Osteoblast (primary cell): ENCODE measurements around the gene ZNF207. TPM values are rescaled to one million over a fixed set of nuclear protein-coding genes. Genes with fewer than 3 reads are reported as not detected.

Experiments used
- DNase-seq: peaks from one replicate; pipeline ENCODE4 v3.0.0; 2011; ENCODE audit warnings: low spot score, mixed read lengths; ENCODE audit not compliant: insufficient read length; ENCODE audit errors: missing footprints
- H2AFZ ChIP-seq: 2 replicates; pipeline ENCODE4 v1.6.0; 2011; ENCODE audit warnings: mild to moderate bottlenecking, low read length
- H3K27ac ChIP-seq: 2 replicates; pipeline ENCODE4 v1.5.1; 2011; ENCODE audit warnings: mild to moderate bottlenecking, low read depth, low read length, moderate library complexity
- H3K27me3 ChIP-seq: 2 replicates; pipeline ENCODE4 v1.6.0; 2012; ENCODE audit warnings: mild to moderate bottlenecking, control low read depth, inconsistent platforms, low read length, moderate library complexity; ENCODE audit not compliant: insufficient read depth
- H3K36me3 ChIP-seq: 2 replicates; pipeline ENCODE4 v1.5.1; 2011; ENCODE audit warnings: mild to moderate bottlenecking, low read length, control low read depth, moderate library complexity; ENCODE audit not compliant: insufficient read depth
- H3K4me1 ChIP-seq: 2 replicates; pipeline ENCODE4 v1.5.1; 2011; ENCODE audit warnings: mild to moderate bottlenecking, low read length, control low read depth, moderate library complexity; ENCODE audit not compliant: insufficient read depth
- H3K4me2 ChIP-seq: 2 replicates; pipeline ENCODE4 v1.6.0; 2011; ENCODE audit warnings: mild to moderate bottlenecking, low read length; ENCODE audit not compliant: insufficient read depth
- H3K4me3 ChIP-seq: fragments of 200-600 bp; sonication (generic); 3 replicates; pipeline ENCODE4 v1.5.1; 2012; ENCODE audit warnings: mild to moderate bottlenecking, low read length, inconsistent platforms; ENCODE audit not compliant: insufficient read depth
- H3K79me2 ChIP-seq: 2 replicates; pipeline ENCODE4 v1.6.0; 2012; ENCODE audit warnings: mild to moderate bottlenecking, low read length, control low read depth, inconsistent platforms; ENCODE audit not compliant: insufficient read depth
- H3K9me3 ChIP-seq: 2 replicates; pipeline ENCODE4 v1.5.1; 2011; ENCODE audit warnings: low read depth, low read length, control low read depth
- H4K20me1 ChIP-seq: 2 replicates; pipeline ENCODE4 v1.6.0; 2012; ENCODE audit warnings: mild to moderate bottlenecking, low read length, control low read depth; ENCODE audit not compliant: insufficient read depth
- total RNA-seq: library from RNA; depleted of rRNA; stranded (reverse); fragments of >200 nt; gene quantifications from 2 replicates; pipeline ENCODE4 v1.2.3, GENCODE V29; 2012
- TF ChIP-seq, protein P1 (sequence below): IDR thresholded peaks from 2 replicates; pipeline ENCODE4 v1.5.1; 2011; ENCODE audit warnings: mild to moderate bottlenecking, low read depth, low read length, moderate library complexity; ENCODE audit errors: extremely low read depth

The ZNF207 gene
- 131 and 144 TPM in 2 replicates for total RNA-seq

DNA sequence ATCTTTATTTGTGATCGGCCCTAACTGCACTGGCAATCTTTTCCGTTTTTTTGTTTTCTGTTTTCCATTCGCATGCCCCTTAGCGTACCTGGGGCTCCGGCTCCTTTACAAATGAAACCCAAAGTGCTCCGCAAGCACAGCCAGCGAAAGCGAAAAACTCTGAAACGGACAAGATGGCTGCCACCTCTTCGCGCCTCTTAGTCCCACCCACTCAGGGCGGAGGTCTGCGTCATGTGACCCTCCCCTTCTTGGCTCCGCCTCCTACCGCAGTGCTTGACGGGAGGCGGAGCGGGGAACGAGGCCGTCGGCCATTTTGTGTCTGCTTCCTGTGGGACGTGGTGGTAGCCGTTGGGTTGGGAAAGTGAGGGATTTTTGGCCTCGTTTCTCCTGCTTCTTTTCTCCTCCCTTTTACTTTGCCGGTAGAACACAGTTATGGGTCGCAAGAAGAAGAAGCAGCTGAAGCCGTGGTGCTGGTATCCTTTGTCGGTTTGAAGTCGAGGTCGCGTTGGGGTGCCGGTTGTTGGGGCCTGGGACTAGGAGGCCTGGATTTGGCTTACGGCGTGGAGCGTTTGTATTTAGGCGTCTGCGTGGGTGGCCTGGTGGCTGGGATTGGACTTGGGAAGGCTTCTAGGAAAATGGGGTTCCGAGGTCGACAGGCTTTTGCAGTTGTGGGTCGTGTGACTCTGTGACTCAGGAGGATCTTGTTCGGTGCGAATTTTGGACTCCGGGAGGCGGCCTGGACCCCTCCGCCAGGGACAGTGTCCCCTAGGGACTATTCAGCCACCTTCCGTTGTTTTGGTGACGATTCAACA is at the start of gene ZNF207:
Gene ZNF207, plus strand, starts transcription at position 304 of the 812 bp plus-strand sequence. Its CDS starts 129 bp downstream, at position 433.
- no peaks in the 10 kb centered on the region for H3K27me3 ChIP-seq
- DNase-seq = peak; percentile 95
- peaks cover 60% of the 10 kb centered on the region for H3K79me2 ChIP-seq
- H3K4me3 ChIP-seq = peak within 1 kb of the TSS; percentile 100
- peak within 1 kb of the TSS; percentile 96 for H3K4me2 ChIP-seq
- peak within 1 kb of the TSS; percentile 97 for H2AFZ ChIP-seq
- TF ChIP-seq, protein P1, sequence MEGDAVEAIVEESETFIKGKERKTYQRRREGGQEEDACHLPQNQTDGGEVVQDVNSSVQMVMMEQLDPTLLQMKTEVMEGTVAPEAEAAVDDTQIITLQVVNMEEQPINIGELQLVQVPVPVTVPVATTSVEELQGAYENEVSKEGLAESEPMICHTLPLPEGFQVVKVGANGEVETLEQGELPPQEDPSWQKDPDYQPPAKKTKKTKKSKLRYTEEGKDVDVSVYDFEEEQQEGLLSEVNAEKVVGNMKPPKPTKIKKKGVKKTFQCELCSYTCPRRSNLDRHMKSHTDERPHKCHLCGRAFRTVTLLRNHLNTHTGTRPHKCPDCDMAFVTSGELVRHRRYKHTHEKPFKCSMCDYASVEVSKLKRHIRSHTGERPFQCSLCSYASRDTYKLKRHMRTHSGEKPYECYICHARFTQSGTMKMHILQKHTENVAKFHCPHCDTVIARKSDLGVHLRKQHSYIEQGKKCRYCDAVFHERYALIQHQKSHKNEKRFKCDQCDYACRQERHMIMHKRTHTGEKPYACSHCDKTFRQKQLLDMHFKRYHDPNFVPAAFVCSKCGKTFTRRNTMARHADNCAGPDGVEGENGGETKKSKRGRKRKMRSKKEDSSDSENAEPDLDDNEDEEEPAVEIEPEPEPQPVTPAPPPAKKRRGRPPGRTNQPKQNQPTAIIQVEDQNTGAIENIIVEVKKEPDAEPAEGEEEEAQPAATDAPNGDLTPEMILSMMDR = no peak
- H3K36me3 ChIP-seq = peaks cover 27% of the 10 kb centered on the region
- H3K9me3 ChIP-seq = no peaks in the 10 kb centered on the region
- peaks cover 15% of the 10 kb centered on the region for H3K4me1 ChIP-seq
- H4K20me1 ChIP-seq = peaks cover 35% of the 10 kb centered on the region
- peak within 1 kb of the TSS; percentile 100 for H3K27ac ChIP-seq

DNA sequence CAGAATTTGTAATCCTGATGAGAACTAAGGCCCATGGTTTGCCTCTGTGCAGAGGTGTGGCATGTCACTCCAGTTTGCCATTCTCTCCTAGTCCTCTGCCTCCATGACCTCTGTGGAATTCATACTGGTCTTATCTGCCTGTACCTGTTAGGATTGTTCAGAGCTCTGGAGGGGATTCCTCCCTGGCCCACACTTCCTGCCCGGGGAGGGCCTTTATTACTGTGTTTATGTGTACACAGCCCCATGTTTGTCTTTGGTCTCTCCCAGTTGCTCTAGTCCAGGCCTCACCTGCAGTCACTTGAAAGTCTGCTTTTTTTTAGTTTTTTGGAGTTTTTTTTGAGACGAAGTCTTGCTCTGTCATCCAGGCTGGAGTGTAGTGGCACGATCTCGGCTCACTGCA is 47.9 kb upstream of the ZNF207 start:
- peaks cover 5% of the 10 kb centered on the region for H3K27me3 ChIP-seq
- H2AFZ ChIP-seq = no peak overlapping the region
- H4K20me1 ChIP-seq = no peaks in the 10 kb centered on the region
- H3K4me1 ChIP-seq = no peaks in the 10 kb centered on the region
- DNase-seq = no peak
- H3K4me3 ChIP-seq = no peak overlapping the region
- H3K36me3 ChIP-seq = no peaks in the 10 kb centered on the region
- no peak overlapping the region for H3K4me2 ChIP-seq
- no peaks in the 10 kb centered on the region for H3K79me2 ChIP-seq
- no peaks in the 10 kb centered on the region for H3K9me3 ChIP-seq
- no peak overlapping the region for H3K27ac ChIP-seq
- TF ChIP-seq, protein P1 = no peak

DNA sequence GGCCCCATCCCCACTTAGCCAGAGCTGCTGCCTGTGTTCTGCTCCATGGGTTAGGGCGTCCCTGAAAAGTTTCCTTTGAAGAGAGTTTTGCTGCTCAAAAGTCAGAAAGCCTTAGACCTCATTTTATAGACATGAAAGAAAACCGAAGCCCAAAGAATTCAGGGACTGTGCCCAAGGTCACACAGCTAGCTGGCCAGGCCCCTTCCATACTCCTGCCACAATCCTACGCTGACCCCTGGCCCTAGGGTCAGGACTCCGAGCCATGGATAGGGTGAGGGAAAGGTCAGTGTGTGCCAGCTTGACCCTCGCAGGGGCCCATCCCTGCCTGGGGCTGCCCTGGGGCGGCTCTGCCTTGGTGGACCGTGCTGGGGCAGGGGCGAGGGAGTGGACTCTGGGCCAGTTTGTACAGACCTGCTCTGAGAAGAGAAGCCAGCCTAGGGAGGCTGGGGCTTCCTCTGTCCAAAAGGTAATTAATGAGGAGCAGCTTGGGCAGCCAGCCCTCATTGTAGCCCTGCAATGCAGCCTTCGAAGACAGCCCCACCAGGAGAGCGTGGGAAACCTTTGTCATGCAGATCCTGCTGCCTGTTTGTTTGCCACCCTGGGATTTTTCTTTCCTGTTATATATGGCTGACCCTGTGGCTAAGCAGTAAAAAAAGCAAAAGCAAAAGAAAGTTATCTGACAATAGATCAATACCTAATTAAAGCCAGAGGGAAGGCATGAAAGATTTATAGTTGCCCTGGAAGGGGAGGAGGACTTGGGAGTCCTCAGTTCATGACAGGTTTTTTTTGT is 46.9 kb upstream of the ZNF207 start:
- Histone ChIP-seq H3K4me1 (no peaks in the 10 kb centered on the region), H2AFZ (no peak overlapping the region), H3K36me3 (no peaks in the 10 kb centered on the region)

More for the DNA sequence above, 46.9 kb upstream of the ZNF207 start:
- DNase-seq = no peak
- no peak overlapping the region for H3K4me2 ChIP-seq
- peaks cover 7% of the 10 kb centered on the region for H3K27me3 ChIP-seq
- no peak overlapping the region for H3K27ac ChIP-seq
- H3K9me3 ChIP-seq = no peaks in the 10 kb centered on the region
- no peaks in the 10 kb centered on the region for H3K79me2 ChIP-seq
- TF ChIP-seq, protein P1 = no peak
- no peaks in the 10 kb centered on the region for H4K20me1 ChIP-seq
- no peak overlapping the region for H3K4me3 ChIP-seq
